ENCODE measurements around the gene POC1A.

The POC1A gene

GRCh38 chr3:52097851-52098507, 56.2 kb downstream of the POC1A start:
- DNase-seq = no peak

- no peak for DNase-seq
Measured at GRCh38 chr3:52095990-52096775, 58.0 kb downstream of the POC1A start.

- DNase-seq = no peak
Measured at GRCh38 chr3:52094571-52095485, 59.4 kb downstream of the POC1A start.

GRCh38 chr3:52093756-52094545, 60.3 kb downstream of the POC1A start:
- no peak for DNase-seq

GRCh38 chr3:52092891-52093290, 61.3 kb downstream of the POC1A start:
- no peak for DNase-seq

- no peak for DNase-seq
Measured at GRCh38 chr3:52092271-52092660, 62.0 kb downstream of the POC1A start.

- no peak for DNase-seq
Measured at GRCh38 chr3:52091586-52092270, 62.5 kb downstream of the POC1A start.

GRCh38 chr3:52090933-52091468, 63.2 kb downstream of the POC1A start:
- no peak for DNase-seq

- DNase-seq = no peak
Measured at GRCh38 chr3:52090131-52090932, 63.9 kb downstream of the POC1A start.

- DNase-seq = no peak
Measured at GRCh38 chr3:52089691-52090090, 64.5 kb downstream of the POC1A start.

- DNase-seq = no peak
Measured at GRCh38 chr3:52088445-52089367, 65.5 kb downstream of the POC1A start.

GRCh38 chr3:52087731-52088130, 66.5 kb downstream of the POC1A start:
- DNase-seq = no peak

- DNase-seq = no peak
Measured at GRCh38 chr3:52086976-52087663, 67.1 kb downstream of the POC1A start.

- DNase-seq = no peak
Measured at GRCh38 chr3:52086461-52086860, 67.8 kb downstream of the POC1A start.

GRCh38 chr3:52085681-52086282, 68.4 kb downstream of the POC1A start:
- DNase-seq = no peak

GRCh38 chr3:52084954-52085680, 69.1 kb downstream of the POC1A start:
- DNase-seq = no peak

GRCh38 chr3:52084216-52084945, 69.8 kb downstream of the POC1A start:
- no peak for DNase-seq
